B cell (primary cell): Measurements from ENCODE around the gene MYLK4. TPM values are rescaled to one million over a fixed set of nuclear protein-coding genes. Genes with fewer than 3 reads are reported as not detected.

Experiments
- ATAC-seq: fragments of 200-7000 bp; cut with Tn5 transposase; one replicate; pipeline ENCODE4 v1.10.0; 2021; ENCODE audit warnings: low read depth, mild to moderate bottlenecking, moderate number of reproducible peaks, moderate library complexity
- CTCF ChIA-PET: fragments of 350-600 bp; sonication (Branson Sonifier 250); formaldehyde crosslinking; loops from one replicate; lab custom pipeline; 2021; ENCODE audit warnings: antibody characterized with exemption, inconsistent platforms; lab: Charles Lee
- POLR2A ChIA-PET: fragments of 350-600 bp; sonication (Branson Sonifier 250); formaldehyde crosslinking; loops from one replicate; lab custom pipeline; 2021; ENCODE audit warnings: antibody characterized with exemption; lab: Charles Lee
- DNase-seq: peaks from one replicate; pipeline ENCODE4 v3.0.0; 2013
- H2AFZ ChIP-seq: 2 replicates; pipeline ENCODE4 v1.6.1; 2012; ENCODE audit warnings: mild to moderate bottlenecking, low read depth, low read length; ENCODE audit not compliant: insufficient read depth, poor library complexity, severe bottlenecking
- H3K27ac ChIP-seq, 2 donors: 1 replicate in 1 of 2; 2 replicates in 1 of 2; pipeline ENCODE4 v1.5.1; 2012 to 2013; ENCODE audit warnings: low read length in 2 of 2, mild to moderate bottlenecking in 2 of 2, moderate library complexity in 1 of 2
- H3K27me3 ChIP-seq, 4 experiments: fragments of 200-600 bp in 1 of 4; sonication (generic) in 1 of 4; replicated peaks in 1 of 4; 1 replicate in 2 of 4; 2 replicates in 2 of 4; pipeline versions ENCODE4 v1.6.1 to v1.7.0; 2013 to 2016; ENCODE audit warnings: low read length in 3 of 4, mild to moderate bottlenecking in 2 of 4, mixed read lengths in 1 of 4, moderate library complexity in 1 of 4; ENCODE audit not compliant: insufficient read depth in 4 of 4, control insufficient read depth in 3 of 4; ENCODE audit errors: control extremely low read depth in 1 of 4
- H3K36me3 ChIP-seq, 2 experiments: replicated peaks in 1 of 2; 1 replicate in 1 of 2; 2 replicates in 1 of 2; pipeline versions ENCODE4 v1.6.1 to v1.7.1; 2013; ENCODE audit warnings: low read length in 1 of 2; ENCODE audit not compliant: insufficient read depth in 2 of 2, control insufficient read depth in 1 of 2; ENCODE audit errors: control extremely low read depth in 1 of 2, extremely low read depth in 1 of 2
- H3K4me1 ChIP-seq, 2 donors: fragments of 200-600 bp in 1 of 2; sonication (generic) in 1 of 2; 1 replicate in 1 of 2; 2 replicates in 1 of 2; pipeline versions ENCODE4 v1.5.1 to v1.6.1; 2013 to 2017; ENCODE audit warnings: low read length in 2 of 2; ENCODE audit not compliant: control insufficient read depth in 2 of 2, insufficient read depth in 2 of 2
- H3K4me2 ChIP-seq: replicated peaks from 2 replicates; pipeline ENCODE3; 2012; ENCODE audit warnings: mild to moderate bottlenecking, low read depth, low read length; ENCODE audit not compliant: poor library complexity, severe bottlenecking
- H3K4me3 ChIP-seq, 5 experiments: fragments of 200-600 bp in 1 of 5; sonication (generic) in 1 of 5; 1 replicate in 3 of 5; 2 replicates in 2 of 5; pipeline versions ENCODE4 v1.5.1 to v1.7.0; 2011 to 2016; ENCODE audit warnings: low read length in 4 of 5, mild to moderate bottlenecking in 4 of 5, low read depth in 2 of 5, control low read depth in 1 of 5, moderate library complexity in 1 of 5; ENCODE audit not compliant: insufficient read depth in 1 of 5; ENCODE audit errors: control extremely low read depth in 1 of 5, extremely low read depth in 1 of 5
- H3K79me2 ChIP-seq: fragments of 200-600 bp; sonication (generic); one replicate; pipeline ENCODE4 v1.6.0; 2016; ENCODE audit warnings: low read length; ENCODE audit not compliant: control insufficient read depth, insufficient read depth
- H3K9ac ChIP-seq: fragments of 200-600 bp; sonication (generic); 2 replicates; pipeline ENCODE4 v1.6.1; 2017; ENCODE audit warnings: mild to moderate bottlenecking, low read length, moderate library complexity
- H3K9me3 ChIP-seq, 3 donors: one replicate each; pipeline versions ENCODE4 v1.6.1 to v1.7.1; 2013; ENCODE audit warnings: low read length in 2 of 3; ENCODE audit not compliant: control insufficient read depth in 2 of 3, insufficient read depth in 1 of 3; ENCODE audit errors: control extremely low read depth in 1 of 3
- H4K20me1 ChIP-seq: 2 replicates; pipeline ENCODE4 v1.6.0; 2012; ENCODE audit warnings: mild to moderate bottlenecking, low read length; ENCODE audit not compliant: insufficient read depth, control insufficient read depth, poor library complexity, severe bottlenecking
- H3K27ac Mint-ChIP-seq: one replicate; pipeline ENCODE4 v1.8.0; 2021; ENCODE audit warnings: mixed read lengths
- H3K27me3 Mint-ChIP-seq: one replicate; pipeline ENCODE4 v1.8.0; 2021; ENCODE audit warnings: mixed read lengths
- H3K4me1 Mint-ChIP-seq: one replicate; pipeline ENCODE4 v1.8.0; 2021; ENCODE audit warnings: mixed read lengths
- H3K4me3 Mint-ChIP-seq: one replicate; pipeline ENCODE4 v1.8.0; 2021; ENCODE audit warnings: mixed read lengths
- H3K9me3 Mint-ChIP-seq: one replicate; pipeline ENCODE4 v1.8.0; 2022; ENCODE audit warnings: mixed read lengths; ENCODE audit not compliant: insufficient read depth
- CTCF ChIP-seq: fragments of 200-600 bp; IDR thresholded peaks from one replicate; pipeline ENCODE4 v1.8.0; 2022; ENCODE audit warnings: antibody characterized with exemption, mild to moderate bottlenecking
- EZH2 ChIP-seq: IDR thresholded peaks from 2 replicates; pipeline ENCODE4 v1.6.1; 2012; ENCODE audit warnings: borderline replicate concordance, low read depth, mild to moderate bottlenecking, moderate library complexity, low read length; ENCODE audit not compliant: insufficient read depth, poor library complexity, severe bottlenecking
- WGBS: methylation state at CpG from one replicate; pipeline ENCODE4 v1.1.5; 2013; ENCODE audit warnings: missing lambda C conversion rate; ENCODE audit not compliant: insufficient coverage; 5-methylcytosine and 5-hydroxymethylcytosine counted together
- intact Hi-C: fragments of 100-400 bp; cut with micrococcal nuclease; formaldehyde crosslinking; loops from one replicate; pipeline ENCODE4 v1.10.0; 2022
- polyA plus RNA-seq: library from polyadenylated mRNA; depleted of rRNA; stranded (reverse); fragments of >200 nt; gene quantifications from 2 replicates; pipeline ENCODE4 v1.2.3, GENCODE V29; 2012
- total RNA-seq, 2 donors: library from RNA; stranded (reverse); fragments of 120-200 nt in 1 of 2; gene quantifications; 1 replicate in 1 of 2; 2 replicates in 1 of 2; pipeline versions ENCODE4 v1.2.3 to v1.2.4, GENCODE V29; 2013 to 2022

Gene MYLK4
- total and polyA plus RNA-seq, 2 donors (not counting 1 experiment from before 2014, with no cell fraction given): 0.51 to 1.2 TPM

- no peak for TF ChIP-seq CTCF
- TF ChIP-seq EZH2: no peak
- intact Hi-C loops: no loop called here
- Mint-ChIP-seq H3K9me3 (peaks cover 5% of the 10 kb centered on the region), H3K27ac (no peak overlapping the region), H3K4me3 (no peak overlapping the region), H3K27me3 (peaks cover 15% of the 10 kb centered on the region), H3K4me1 (peaks cover 5% of the 10 kb centered on the region)
- ATAC-seq (no peak), DNase-seq (no peak)
- Histone ChIP-seq H3K27me3 (peaks cover 0 to 3% (median 0%) of the 10 kb centered on the region in 4 experiments), H3K4me1 (peaks cover 0 to 2% of the 10 kb centered on the region in 2 donors), H3K9me3 (peaks cover 0 to 4% (median 0%) of the 10 kb centered on the region in 3 donors), H3K9ac (no peak overlapping the region), H3K79me2 (no peaks in the 10 kb centered on the region), H2AFZ (peak overlapping the region; percentile 21), H4K20me1 (no peaks in the 10 kb centered on the region), H3K4me3 (no peak overlapping the region), H3K4me2 (no peak overlapping the region), H3K36me3 (no peaks in the 10 kb centered on the region), H3K27ac (no peak overlapping the region)
- 100% methylated on average over 1 of the region's 8 CpGs for WGBS
- POLR2A ChIA-PET: no interaction called here
- CTCF ChIA-PET: interaction anchor here (0.8 to 2.0 kb wide), 3 partner anchors 13 to 206 kb away, joined by 3 to 5 read pairs (median 4); partner anchors contain the start of gene MYLK4
These were observed 25.2 kb downstream of the MYLK4 start for GRCh38 chr6:2725364-2725988.

DNA sequence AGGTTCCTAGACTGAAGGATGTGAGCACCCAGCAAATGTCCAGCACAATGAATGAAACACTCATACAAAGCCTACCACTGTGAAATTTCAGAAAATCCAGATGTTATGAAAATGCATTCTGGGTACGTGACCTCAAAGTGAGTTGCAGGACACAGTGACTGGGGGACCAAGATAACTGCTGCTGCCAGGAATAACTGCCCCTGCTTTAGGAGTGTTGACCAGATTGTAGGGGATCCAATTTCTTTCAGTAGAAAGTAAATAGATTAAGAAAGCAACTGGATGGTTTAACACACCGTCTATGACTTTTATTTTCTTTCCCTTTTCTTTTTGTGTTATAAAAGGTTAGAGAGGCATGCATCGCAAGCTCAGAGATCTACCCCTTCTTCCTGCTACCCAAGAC lies 29.5 kb downstream of the MYLK4 start:
- ATAC-seq: no peak
- TF ChIP-seq EZH2 (no peak), CTCF (no peak)

More for the DNA sequence above, 29.5 kb downstream of the MYLK4 start:
- no CpG with 5 or more reads among the region's 3 CpGs for WGBS
- ChIA-PET CTCF (no interaction called here), POLR2A (no interaction called here)
- Histone ChIP-seq H3K36me3 (no peaks in the 10 kb centered on the region), H3K9me3 (peaks cover 0 to 4% (median 0%) of the 10 kb centered on the region in 3 donors), H3K4me3 (no peak overlapping the region), H3K27me3 (peaks cover 0 to 3% (median 0%) of the 10 kb centered on the region in 4 experiments), H2AFZ (no peak overlapping the region), H3K27ac (no peak overlapping the region), H3K4me2 (no peak overlapping the region), H3K79me2 (no peaks in the 10 kb centered on the region), H3K4me1 (peaks cover 0 to under 1% of the 10 kb centered on the region in 2 donors), H4K20me1 (no peaks in the 10 kb centered on the region), H3K9ac (no peak overlapping the region)
- Mint-ChIP-seq H3K9me3 (peaks cover 8% of the 10 kb centered on the region), H3K27me3 (peaks cover 15% of the 10 kb centered on the region), H3K4me3 (no peak overlapping the region), H3K4me1 (peaks cover 9% of the 10 kb centered on the region), H3K27ac (no peak overlapping the region)
- intact Hi-C loops: no loop called here
- DNase-seq: no peak
